ENCODE results near the gene MN1. TPM values are rescaled to one million over a fixed set of nuclear protein-coding genes. Genes with fewer than 3 reads are reported as not detected.

The MN1 gene
- total RNA-seq, 1 donor: 55.9 TPM

- H3K4me3 ChIP-seq (ENCODE audit: low read depth, low read length): no peak overlapping the region
- TF ChIP-seq CTCF (IDR thresholded peaks at IDR 0.05; ENCODE audit: insufficient read depth, low read length): no peak
- no peak for DNase-seq (ENCODE audit: low read depth)
Observed at GRCh38 chr22:27732841-27733240, 68.7 kb downstream of the MN1 start.

GRCh38 chr22:27732391-27732790 is 69.2 kb downstream of the MN1 start:
- no peak for TF ChIP-seq CTCF (IDR thresholded peaks at IDR 0.05; ENCODE audit: insufficient read depth, low read length)
- no peak for DNase-seq (ENCODE audit: low read depth)
- H3K4me3 ChIP-seq (ENCODE audit: low read depth, low read length): no peak overlapping the region

GRCh38 chr22:27731621-27732020 is 69.9 kb downstream of the MN1 start:
- H3K4me3 ChIP-seq (ENCODE audit: low read depth, low read length): no peak overlapping the region
- no peak for TF ChIP-seq CTCF (IDR thresholded peaks at IDR 0.05; ENCODE audit: insufficient read depth, low read length)
- DNase-seq (ENCODE audit: low read depth): no peak

GRCh38 chr22:27730641-27731433 is 70.7 kb downstream of the MN1 start:
- DNase-seq (ENCODE audit: low read depth): no peak
- H3K4me3 ChIP-seq (ENCODE audit: low read depth, low read length): no peak overlapping the region
- TF ChIP-seq CTCF (IDR thresholded peaks at IDR 0.05; ENCODE audit: insufficient read depth, low read length): no peak

GRCh38 chr22:27729246-27729645 is 72.3 kb downstream of the MN1 start:
- DNase-seq (ENCODE audit: low read depth): no peak
- no peak overlapping the region for H3K4me3 ChIP-seq (ENCODE audit: low read depth, low read length)
- no peak for TF ChIP-seq CTCF (IDR thresholded peaks at IDR 0.05; ENCODE audit: insufficient read depth, low read length)

- no peak for TF ChIP-seq CTCF (IDR thresholded peaks at IDR 0.05; ENCODE audit: insufficient read depth, low read length)
- peak; percentile 70 for DNase-seq (ENCODE audit: low read depth)
- H3K4me3 ChIP-seq (ENCODE audit: low read depth, low read length): no peak overlapping the region
Observed at GRCh38 chr22:27727673-27728451, 73.7 kb downstream of the MN1 start.
